ENCODE measurements around the gene SERPING1. TPM values are rescaled to one million over a fixed set of nuclear protein-coding genes. Genes with fewer than 3 reads are reported as not detected.

SERPING1 gene
- total RNA-seq, 2 donors from 2014 or later = 674 to 695 TPM

DNA sequence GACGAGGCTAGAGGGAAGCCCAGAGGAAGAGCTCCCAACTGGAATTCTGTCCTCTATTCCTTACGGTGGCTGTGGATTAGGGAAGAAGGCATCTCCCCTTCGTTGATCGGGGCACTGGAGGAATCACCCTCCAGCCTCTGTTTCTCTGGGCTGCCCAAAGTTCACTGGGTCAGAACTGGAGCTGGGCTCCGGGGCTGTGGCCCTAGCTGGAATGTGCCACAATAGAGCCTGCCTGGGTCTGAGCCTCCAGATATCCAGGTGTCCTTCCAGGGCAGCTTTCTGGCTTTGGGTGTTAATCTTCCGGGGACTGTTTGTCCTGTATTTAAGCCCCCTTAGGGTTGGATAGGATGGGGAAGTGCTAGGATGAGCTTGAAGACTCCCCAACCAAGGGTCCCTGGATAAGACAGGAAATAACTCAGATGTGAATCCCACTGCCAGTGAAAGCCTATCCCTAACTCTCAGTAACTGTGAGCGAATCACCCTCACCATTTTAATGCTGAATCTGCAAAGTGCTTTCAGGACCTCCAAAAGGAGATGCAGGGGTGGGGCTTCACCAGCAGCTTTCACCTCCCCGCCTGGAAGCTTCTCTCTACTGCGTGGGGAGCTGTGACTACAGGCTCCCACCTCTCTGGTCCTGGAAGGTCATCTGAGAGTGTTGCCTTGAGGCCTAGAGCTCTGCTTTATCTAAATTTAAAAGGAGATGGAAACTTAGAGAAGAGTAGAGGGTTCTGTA, 42.7 kb downstream of the SERPING1 start:
- no peaks in the 10 kb centered on the region for H3K27me3 ChIP-seq (replicated peaks; ENCODE audit: insufficient read depth)
- DNase-seq (ENCODE audit: low spot score) = no peak
- TF ChIP-seq, protein P1, sequence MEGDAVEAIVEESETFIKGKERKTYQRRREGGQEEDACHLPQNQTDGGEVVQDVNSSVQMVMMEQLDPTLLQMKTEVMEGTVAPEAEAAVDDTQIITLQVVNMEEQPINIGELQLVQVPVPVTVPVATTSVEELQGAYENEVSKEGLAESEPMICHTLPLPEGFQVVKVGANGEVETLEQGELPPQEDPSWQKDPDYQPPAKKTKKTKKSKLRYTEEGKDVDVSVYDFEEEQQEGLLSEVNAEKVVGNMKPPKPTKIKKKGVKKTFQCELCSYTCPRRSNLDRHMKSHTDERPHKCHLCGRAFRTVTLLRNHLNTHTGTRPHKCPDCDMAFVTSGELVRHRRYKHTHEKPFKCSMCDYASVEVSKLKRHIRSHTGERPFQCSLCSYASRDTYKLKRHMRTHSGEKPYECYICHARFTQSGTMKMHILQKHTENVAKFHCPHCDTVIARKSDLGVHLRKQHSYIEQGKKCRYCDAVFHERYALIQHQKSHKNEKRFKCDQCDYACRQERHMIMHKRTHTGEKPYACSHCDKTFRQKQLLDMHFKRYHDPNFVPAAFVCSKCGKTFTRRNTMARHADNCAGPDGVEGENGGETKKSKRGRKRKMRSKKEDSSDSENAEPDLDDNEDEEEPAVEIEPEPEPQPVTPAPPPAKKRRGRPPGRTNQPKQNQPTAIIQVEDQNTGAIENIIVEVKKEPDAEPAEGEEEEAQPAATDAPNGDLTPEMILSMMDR (IDR thresholded peaks at IDR 0.05) = no peak
- H3K4me1 ChIP-seq (ENCODE audit: control insufficient read depth in 1 of 2, low read depth in 2 of 2) = peaks cover 20 to 43% of the 10 kb centered on the region in 2 donors
- ATAC-seq (ENCODE audit: insufficient number of reproducible peaks, low FRiP score, low read depth) = no peak
- peak overlapping the region; percentile 96 for H3K4me3 ChIP-seq
- no peaks in the 10 kb centered on the region for H3K9me3 ChIP-seq
- no peaks in the 10 kb centered on the region for H3K36me3 ChIP-seq
- no peak overlapping the region for H3K27ac ChIP-seq

GRCh38 chr11:57641011-57641807, 43.7 kb downstream of the SERPING1 start:
- ATAC-seq (ENCODE audit: insufficient number of reproducible peaks, low FRiP score, low read depth) (no peak), DNase-seq (ENCODE audit: low spot score) (no peak)
- Histone ChIP-seq H3K4me1 (ENCODE audit: control insufficient read depth in 1 of 2, low read depth in 2 of 2) (peaks cover 20 to 49% of the 10 kb centered on the region in 2 donors), H3K27ac (no peak overlapping the region), H3K27me3 (replicated peaks; ENCODE audit: insufficient read depth) (no peaks in the 10 kb centered on the region), H3K4me3 (no peak overlapping the region), H3K36me3 (no peaks in the 10 kb centered on the region), H3K9me3 (no peaks in the 10 kb centered on the region)
- TF ChIP-seq, protein P1 (IDR thresholded peaks at IDR 0.05) = peak; percentile 30

- H3K4me1 ChIP-seq (ENCODE audit: control insufficient read depth in 1 of 2, low read depth in 2 of 2) = peaks cover 28 to 63% of the 10 kb centered on the region in 2 donors
- TF ChIP-seq, protein P1 (IDR thresholded peaks at IDR 0.05) = no peak
Measured at GRCh38 chr11:57643802-57644201, 46.3 kb downstream of the SERPING1 start.

GRCh38 chr11:57644748-57645688, 47.5 kb downstream of the SERPING1 start:
- H3K36me3 ChIP-seq = no peaks in the 10 kb centered on the region
- H3K9me3 ChIP-seq = no peaks in the 10 kb centered on the region
- TF ChIP-seq, protein P1 (IDR thresholded peaks at IDR 0.05) = peak; percentile 94
- no peak for ATAC-seq (ENCODE audit: insufficient number of reproducible peaks, low FRiP score, low read depth)
- H3K27ac ChIP-seq = peak overlapping the region in 1 of 2 donors; percentile 13
- H3K4me3 ChIP-seq = peak overlapping the region; percentile 34
- DNase-seq (ENCODE audit: low spot score) = peak; percentile 71
- H3K27me3 ChIP-seq (replicated peaks; ENCODE audit: insufficient read depth) = no peaks in the 10 kb centered on the region
- peaks cover 19 to 60% of the 10 kb centered on the region in 2 donors for H3K4me1 ChIP-seq (ENCODE audit: control insufficient read depth in 1 of 2, low read depth in 2 of 2)

More at GRCh38 chr11:57643802-57644201, 46.3 kb downstream of the SERPING1 start:
- Histone ChIP-seq H3K27me3 (replicated peaks; ENCODE audit: insufficient read depth) (no peaks in the 10 kb centered on the region), H3K27ac (no peak overlapping the region), H3K36me3 (no peaks in the 10 kb centered on the region), H3K4me3 (no peak overlapping the region), H3K9me3 (no peaks in the 10 kb centered on the region)
- DNase-seq (ENCODE audit: low spot score) (no peak), ATAC-seq (ENCODE audit: insufficient number of reproducible peaks, low FRiP score, low read depth) (no peak)
